Measurements from ENCODE around the gene THTPA. TPM values are rescaled to one million over a fixed set of nuclear protein-coding genes. Genes with fewer than 3 reads are reported as not detected.

THTPA gene
- total and polyA plus RNA-seq, 2 of the 13 experiments (the other 11 are each of a cell fraction or from before 2014, with no cell fraction given) = 7.4 to 8.7 TPM

DNA sequence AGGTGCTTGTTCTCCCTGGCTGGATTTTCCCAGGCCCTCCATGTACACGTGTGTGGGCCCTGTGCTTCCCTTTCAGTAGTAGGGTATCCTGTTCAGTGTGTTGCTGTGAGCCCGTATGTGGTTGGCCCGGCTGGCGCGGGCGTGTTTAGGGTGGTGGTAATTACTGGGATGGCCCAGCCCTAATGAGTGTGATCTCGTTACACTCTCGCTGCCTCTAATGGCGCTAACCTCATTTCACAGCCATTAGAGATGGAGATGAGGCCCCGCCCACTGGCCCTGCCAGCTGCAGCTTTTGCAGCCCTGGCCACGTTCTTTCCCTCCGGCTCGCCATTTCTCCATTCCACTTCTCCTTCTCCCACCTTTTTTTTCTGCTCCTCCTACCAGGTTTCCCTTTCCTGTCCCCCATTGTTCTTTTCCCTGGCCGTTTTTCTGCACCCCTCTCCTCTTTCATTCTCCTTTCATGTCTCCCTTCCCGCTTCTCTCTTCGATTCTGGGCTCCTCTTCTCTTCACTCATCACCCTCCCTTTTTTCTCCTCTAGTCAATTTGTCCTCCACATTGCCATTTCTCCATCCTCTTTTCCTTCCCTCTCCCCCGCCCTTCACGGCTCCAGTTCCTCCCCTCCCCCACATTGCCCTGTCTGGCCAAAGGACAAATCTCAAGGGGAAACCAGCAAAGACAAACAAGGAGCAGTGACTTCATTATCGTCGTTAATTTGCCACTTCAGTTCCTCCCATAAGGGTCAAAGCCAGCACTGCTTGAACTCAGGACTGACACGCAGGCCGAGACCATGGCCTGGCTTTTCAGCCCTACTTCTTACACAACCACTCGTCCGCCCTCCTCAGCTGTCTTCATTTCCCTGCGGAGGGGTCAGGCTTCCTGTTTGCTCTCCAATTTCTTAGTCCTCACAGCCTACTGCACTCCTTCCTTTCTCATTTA lies 11.3 kb upstream of the THTPA start (continued):
- TF ChIP-seq, protein P1, sequence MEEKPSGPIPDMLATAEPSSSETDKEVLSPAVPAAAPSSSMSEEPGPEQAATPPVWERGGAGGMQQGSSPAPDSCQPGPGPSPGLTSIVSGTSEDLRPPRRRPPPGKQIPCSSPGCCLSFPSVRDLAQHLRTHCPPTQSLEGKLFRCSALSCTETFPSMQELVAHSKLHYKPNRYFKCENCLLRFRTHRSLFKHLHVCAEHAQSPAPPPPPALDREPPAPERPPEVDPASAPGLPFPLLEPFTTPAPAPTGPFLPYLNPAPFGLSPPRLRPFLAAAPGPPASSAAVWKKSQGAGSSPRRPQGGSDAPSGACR (CRISPR knock-in tag; IDR thresholded peaks at IDR 0.05) = no peak
- TF ChIP-seq, protein P2, sequence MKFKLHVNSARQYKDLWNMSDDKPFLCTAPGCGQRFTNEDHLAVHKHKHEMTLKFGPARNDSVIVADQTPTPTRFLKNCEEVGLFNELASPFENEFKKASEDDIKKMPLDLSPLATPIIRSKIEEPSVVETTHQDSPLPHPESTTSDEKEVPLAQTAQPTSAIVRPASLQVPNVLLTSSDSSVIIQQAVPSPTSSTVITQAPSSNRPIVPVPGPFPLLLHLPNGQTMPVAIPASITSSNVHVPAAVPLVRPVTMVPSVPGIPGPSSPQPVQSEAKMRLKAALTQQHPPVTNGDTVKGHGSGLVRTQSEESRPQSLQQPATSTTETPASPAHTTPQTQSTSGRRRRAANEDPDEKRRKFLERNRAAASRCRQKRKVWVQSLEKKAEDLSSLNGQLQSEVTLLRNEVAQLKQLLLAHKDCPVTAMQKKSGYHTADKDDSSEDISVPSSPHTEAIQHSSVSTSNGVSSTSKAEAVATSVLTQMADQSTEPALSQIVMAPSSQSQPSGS (CRISPR knock-in tag; IDR thresholded peaks at IDR 0.05) = no peak
- TF ChIP-seq FOXC1 (CRISPR knock-in tag; IDR thresholded peaks at IDR 0.05; ENCODE audit: borderline replicate concordance) (no peak), ZNF256 (CRISPR knock-in tag; conservative IDR thresholded peaks at IDR 0.05) (no peak), GPN1 (CRISPR knock-in tag; IDR thresholded peaks at IDR 0.05; ENCODE audit: borderline replicate concordance) (no peak), ZNF335 (CRISPR knock-in tag; IDR thresholded peaks at IDR 0.05) (no peak), ZNF569 (CRISPR knock-in tag; IDR thresholded peaks at IDR 0.05; ENCODE audit: borderline replicate concordance) (no peak), STAG1 (CRISPR knock-in tag; IDR thresholded peaks at IDR 0.05) (no peak), ZNF644 (CRISPR knock-in tag; IDR thresholded peaks at IDR 0.05; ENCODE audit: low read depth) (no peak), NONO (IDR thresholded peaks at IDR 0.05) (peak; percentile 71; the same call in 1 of the 2 replicates), NONO (CRISPR knock-in tag; conservative IDR thresholded peaks at IDR 0.05) (no peak), SALL1 (CRISPR knock-in tag; IDR thresholded peaks at IDR 0.05) (peak; percentile 27; the same call in 1 of the 2 replicates), ZNF570 (CRISPR knock-in tag; IDR thresholded peaks at IDR 0.05; ENCODE audit: borderline replicate concordance) (no peak), ZBTB20 (CRISPR knock-in tag; IDR thresholded peaks at IDR 0.05; ENCODE audit: borderline replicate concordance, low read depth) (no peak), ZBTB21 (CRISPR knock-in tag; IDR thresholded peaks at IDR 0.05) (no peak), TEAD3 (CRISPR knock-in tag; optimal IDR thresholded peaks at IDR 0.05; ENCODE audit: borderline replicate concordance) (peak; percentile 28), FOXA1 (IDR thresholded peaks at IDR 0.05) (0 out of 2 replicates have a peak, but pooled peaks have one; percentile 3), FOXA1 (CRISPR knock-in tag; IDR thresholded peaks at IDR 0.05) (no peak)
- TF ChIP-seq, protein P3, sequence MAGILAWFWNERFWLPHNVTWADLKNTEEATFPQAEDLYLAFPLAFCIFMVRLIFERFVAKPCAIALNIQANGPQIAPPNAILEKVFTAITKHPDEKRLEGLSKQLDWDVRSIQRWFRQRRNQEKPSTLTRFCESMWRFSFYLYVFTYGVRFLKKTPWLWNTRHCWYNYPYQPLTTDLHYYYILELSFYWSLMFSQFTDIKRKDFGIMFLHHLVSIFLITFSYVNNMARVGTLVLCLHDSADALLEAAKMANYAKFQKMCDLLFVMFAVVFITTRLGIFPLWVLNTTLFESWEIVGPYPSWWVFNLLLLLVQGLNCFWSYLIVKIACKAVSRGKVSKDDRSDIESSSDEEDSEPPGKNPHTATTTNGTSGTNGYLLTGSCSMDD (CRISPR knock-in tag; IDR thresholded peaks at IDR 0.05) = no peak
- TF ChIP-seq, protein P4, sequence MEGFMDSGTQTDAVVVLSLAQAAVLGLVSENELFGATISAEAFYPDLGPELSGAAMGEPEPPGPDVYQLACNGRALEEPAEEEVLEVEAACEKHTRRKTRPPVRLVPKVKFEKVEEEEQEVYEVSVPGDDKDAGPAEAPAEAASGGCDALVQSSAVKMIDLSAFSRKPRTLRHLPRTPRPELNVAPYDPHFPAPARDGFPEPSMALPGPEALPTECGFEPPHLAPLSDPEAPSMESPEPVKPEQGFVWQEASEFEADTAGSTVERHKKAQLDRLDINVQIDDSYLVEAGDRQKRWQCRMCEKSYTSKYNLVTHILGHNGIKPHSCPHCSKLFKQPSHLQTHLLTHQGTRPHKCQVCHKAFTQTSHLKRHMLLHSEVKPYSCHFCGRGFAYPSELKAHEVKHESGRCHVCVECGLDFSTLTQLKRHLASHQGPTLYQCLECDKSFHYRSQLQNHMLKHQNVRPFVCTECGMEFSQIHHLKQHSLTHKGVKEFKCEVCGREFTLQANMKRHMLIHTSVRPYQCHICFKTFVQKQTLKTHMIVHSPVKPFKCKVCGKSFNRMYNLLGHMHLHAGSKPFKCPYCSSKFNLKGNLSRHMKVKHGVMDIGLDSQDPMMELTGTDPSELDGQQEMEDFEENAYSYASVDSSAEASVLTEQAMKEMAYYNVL (CRISPR knock-in tag; IDR thresholded peaks at IDR 0.05; ENCODE audit: borderline replicate concordance) = peak; percentile 86; the same call in 1 of the 2 replicates

Data from HepG2 (cell line).